DOHH2 (cell line): ENCODE data around the gene TMPRSS7.
"Not testable (repeated sequence)": the region's sequence is repeated elsewhere in the genome, so short reads cannot be mapped to it uniquely, and the experiment has no call there.

Source experiments
- H3F3A ChIP-seq: fragments of 200-600 bp; sonication (generic), shearing (Covaris generic); 2 replicates; pipeline ENCODE4 v1.6.0; 2016; ENCODE audit warnings: antibody characterized with exemption, mild to moderate bottlenecking; ENCODE audit not compliant: control insufficient read depth, insufficient read depth
- H3K27ac ChIP-seq: fragments of 200-600 bp; sonication (generic); 2 replicates; pipeline ENCODE4 v1.5.1; 2014; ENCODE audit warnings: low read depth, mild to moderate bottlenecking, low read length, moderate library complexity
- H3K27me3 ChIP-seq: fragments of 200-600 bp; sonication (generic); 2 replicates; pipeline ENCODE4 v1.6.1; 2014; ENCODE audit warnings: mild to moderate bottlenecking, low read length, mixed read lengths; ENCODE audit not compliant: control insufficient read depth
- H3K36me3 ChIP-seq: fragments of 200-600 bp; sonication (generic); 2 replicates; pipeline ENCODE4 v1.6.1; 2014; ENCODE audit warnings: mild to moderate bottlenecking, low read length, moderate library complexity, mixed read lengths; ENCODE audit not compliant: control insufficient read depth
- H3K4me1 ChIP-seq: fragments of 200-600 bp; sonication (generic); 2 replicates; pipeline ENCODE4 v1.6.1; 2014; ENCODE audit warnings: mild to moderate bottlenecking, low read length, mixed read lengths; ENCODE audit not compliant: control insufficient read depth
- H3K4me2 ChIP-seq: fragments of 200-600 bp; sonication (generic); 2 replicates; pipeline ENCODE4 v1.6.0; 2014; ENCODE audit warnings: mild to moderate bottlenecking, low read length, moderate library complexity
- H3K4me3 ChIP-seq: fragments of 200-600 bp; sonication (generic); 2 replicates; pipeline ENCODE4 v1.5.1; 2014; ENCODE audit warnings: mild to moderate bottlenecking, low read length, mixed read lengths
- H3K79me2 ChIP-seq: fragments of 200-600 bp; sonication (generic); 2 replicates; pipeline ENCODE4 v1.6.1; 2014; ENCODE audit warnings: mild to moderate bottlenecking, low read length, mixed read lengths; ENCODE audit not compliant: control insufficient read depth
- H3K9me2 ChIP-seq: fragments of 200-600 bp; sonication (generic); replicated peaks from 2 replicates; pipeline ENCODE4 v1.6.1; 2014; ENCODE audit warnings: mild to moderate bottlenecking, low read length, mixed read lengths; ENCODE audit not compliant: control insufficient read depth
- H3K9me3 ChIP-seq: fragments of 200-600 bp; sonication (generic); 2 replicates; pipeline ENCODE4 v1.6.1; 2014; ENCODE audit warnings: antibody characterized with exemption, low read length, mixed read lengths; ENCODE audit not compliant: control insufficient read depth, insufficient read depth
- H4K20me1 ChIP-seq: fragments of 200-600 bp; sonication (generic); 2 replicates; pipeline ENCODE4 v1.6.0; 2014; ENCODE audit warnings: low read depth, mild to moderate bottlenecking, antibody characterized with exemption, low read length, moderate library complexity; ENCODE audit not compliant: control insufficient read depth, insufficient read depth
- CTCF ChIP-seq: fragments of 200-600 bp; sonication (generic); IDR thresholded peaks from one replicate; pipeline ENCODE4 v1.5.1; 2014; ENCODE audit warnings: antibody characterized with exemption, mild to moderate bottlenecking, low read depth, low read length; ENCODE audit not compliant: poor library complexity, severe bottlenecking
- EZH2phosphoT487 ChIP-seq: fragments of 200-600 bp; sonication (generic); IDR thresholded peaks from 2 replicates; pipeline ENCODE4 v1.6.1; 2017; ENCODE audit warnings: borderline replicate concordance, mild to moderate bottlenecking, antibody characterized with exemption, low read length, moderate library complexity, mixed read lengths

Gene TMPRSS7

GRCh38 chr3:112061152-112061551, 26.6 kb downstream of the TMPRSS7 start:
- Histone ChIP-seq H3K4me2 (no peak overlapping the region), H4K20me1 (no peaks in the 10 kb centered on the region), H3K27me3 (no peaks in the 10 kb centered on the region), H3K9me3 (no peaks in the 10 kb centered on the region; the same call in 1 of the 2 replicates), H3K36me3 (no peaks in the 10 kb centered on the region), H3K9me2 (no peaks in the 10 kb centered on the region), H3K27ac (no peak overlapping the region), H3K4me1 (no peaks in the 10 kb centered on the region), H3K79me2 (no peaks in the 10 kb centered on the region), H3F3A (no peaks in the 10 kb centered on the region), H3K4me3 (no peak overlapping the region)
- TF ChIP-seq CTCF (no peak), EZH2phosphoT487 (no peak)

GRCh38 chr3:112072387-112073060, 38.0 kb downstream of the TMPRSS7 start:
- H3K79me2 ChIP-seq, H3K4me2 ChIP-seq, H3K9me3 ChIP-seq, H3K36me3 ChIP-seq, H3K27me3 ChIP-seq, H3K9me2 ChIP-seq, H3K27ac ChIP-seq, H3K4me3 ChIP-seq, H4K20me1 ChIP-seq, H3F3A ChIP-seq, H3K4me1 ChIP-seq: not testable (repeated sequence)

GRCh38 chr3:112074006-112074405, 39.5 kb downstream of the TMPRSS7 start:
- H3K79me2 ChIP-seq: no peaks in the 10 kb centered on the region
- peaks cover 7% of the 10 kb centered on the region; the same call in 1 of the 2 replicates for H3K4me1 ChIP-seq
- no peak overlapping the region for H3K27ac ChIP-seq
- H4K20me1 ChIP-seq: no peaks in the 10 kb centered on the region
- H3K36me3 ChIP-seq: no peaks in the 10 kb centered on the region
- H3K4me3 ChIP-seq: no peak overlapping the region
- no peaks in the 10 kb centered on the region for H3K9me2 ChIP-seq
- no peaks in the 10 kb centered on the region for H3F3A ChIP-seq
- no peaks in the 10 kb centered on the region for H3K27me3 ChIP-seq
- TF ChIP-seq CTCF (no peak), EZH2phosphoT487 (no peak)
- no peaks in the 10 kb centered on the region for H3K9me3 ChIP-seq
- no peak overlapping the region for H3K4me2 ChIP-seq

GRCh38 chr3:112074616-112075497, 40.3 kb downstream of the TMPRSS7 start:
- Histone ChIP-seq H3K9me2 (no peaks in the 10 kb centered on the region), H3F3A (no peaks in the 10 kb centered on the region), H3K27me3 (no peaks in the 10 kb centered on the region), H3K4me3 (no peak overlapping the region), H3K9me3 (no peaks in the 10 kb centered on the region), H3K27ac (no peak overlapping the region), H3K36me3 (no peaks in the 10 kb centered on the region), H3K4me1 (peaks cover 7% of the 10 kb centered on the region; the same call in 1 of the 2 replicates), H3K79me2 (no peaks in the 10 kb centered on the region), H4K20me1 (no peaks in the 10 kb centered on the region), H3K4me2 (no peak overlapping the region)
- TF ChIP-seq EZH2phosphoT487 (no peak), CTCF (no peak)
